Measurements from ENCODE around the gene TRAPPC2B.

DNA sequence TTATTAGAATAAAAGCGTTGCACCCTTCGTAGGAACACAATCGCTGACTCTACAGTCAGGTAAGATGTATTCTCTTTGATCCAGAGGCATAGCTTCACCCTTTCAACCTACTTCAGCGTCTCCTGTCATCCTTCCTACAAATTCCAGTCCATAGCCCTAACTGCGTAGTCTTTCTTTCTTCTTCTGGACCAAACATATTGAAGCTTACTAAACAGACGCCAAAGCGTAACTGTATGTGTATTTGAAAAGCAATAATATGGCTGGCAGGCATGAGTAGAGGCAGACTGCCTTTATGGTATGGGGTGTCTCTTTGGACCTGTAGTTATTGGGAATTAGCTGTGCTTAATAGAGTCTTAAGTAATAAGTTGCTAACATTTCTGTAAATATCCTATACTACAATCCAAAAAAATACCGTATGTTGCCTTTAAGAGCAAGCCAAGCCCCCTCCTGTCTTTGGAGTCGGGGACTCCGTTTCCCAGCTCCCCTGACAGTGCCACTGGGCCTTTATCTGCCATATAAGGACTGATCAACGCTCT lies 25.9 kb downstream of the TRAPPC2B start:
- no peak for TF ChIP-seq EZH2 (IDR thresholded peaks at IDR 0.05; ENCODE audit: insufficient read depth, poor library complexity, severe bottlenecking)
- no peak for TF ChIP-seq EZH2phosphoT487 (IDR thresholded peaks at IDR 0.05; ENCODE audit: insufficient read depth, low read depth)
